Memory B cell (primary cell): ENCODE measurements around the gene CTCF.

Experiments used
- ATAC-seq: fragments of 150-1000 bp; cut with Tn5 transposase; 2 replicates; pipeline ENCODE4 v1.10.0; 2021; ENCODE audit warnings: low read depth, mild to moderate bottlenecking, moderate library complexity
- DNase-seq, 2 donors: peaks; one replicate each; pipeline ENCODE4 v3.0.0; 2022; ENCODE audit warnings: low spot score in 2 of 2
- H3K27ac Mint-ChIP-seq: one replicate; pipeline ENCODE4 v1.8.0; 2022; ENCODE audit warnings: mild to moderate bottlenecking, moderate library complexity, mixed read lengths
- H3K27me3 Mint-ChIP-seq: one replicate; pipeline ENCODE4 v1.8.0; 2022; ENCODE audit warnings: mixed read lengths
- H3K36me3 Mint-ChIP-seq: one replicate; pipeline ENCODE4 v1.8.0; 2022; ENCODE audit warnings: mild to moderate bottlenecking, mixed read lengths
- H3K4me1 Mint-ChIP-seq: one replicate; pipeline ENCODE4 v1.8.0; 2022; ENCODE audit warnings: mixed read lengths
- H3K4me3 Mint-ChIP-seq: one replicate; pipeline ENCODE4 v1.8.0; 2022; ENCODE audit warnings: mild to moderate bottlenecking, moderate library complexity, mixed read lengths
- H3K9me3 Mint-ChIP-seq: one replicate; pipeline ENCODE4 v1.8.0; 2022; ENCODE audit warnings: mixed read lengths

Gene CTCF

DNA sequence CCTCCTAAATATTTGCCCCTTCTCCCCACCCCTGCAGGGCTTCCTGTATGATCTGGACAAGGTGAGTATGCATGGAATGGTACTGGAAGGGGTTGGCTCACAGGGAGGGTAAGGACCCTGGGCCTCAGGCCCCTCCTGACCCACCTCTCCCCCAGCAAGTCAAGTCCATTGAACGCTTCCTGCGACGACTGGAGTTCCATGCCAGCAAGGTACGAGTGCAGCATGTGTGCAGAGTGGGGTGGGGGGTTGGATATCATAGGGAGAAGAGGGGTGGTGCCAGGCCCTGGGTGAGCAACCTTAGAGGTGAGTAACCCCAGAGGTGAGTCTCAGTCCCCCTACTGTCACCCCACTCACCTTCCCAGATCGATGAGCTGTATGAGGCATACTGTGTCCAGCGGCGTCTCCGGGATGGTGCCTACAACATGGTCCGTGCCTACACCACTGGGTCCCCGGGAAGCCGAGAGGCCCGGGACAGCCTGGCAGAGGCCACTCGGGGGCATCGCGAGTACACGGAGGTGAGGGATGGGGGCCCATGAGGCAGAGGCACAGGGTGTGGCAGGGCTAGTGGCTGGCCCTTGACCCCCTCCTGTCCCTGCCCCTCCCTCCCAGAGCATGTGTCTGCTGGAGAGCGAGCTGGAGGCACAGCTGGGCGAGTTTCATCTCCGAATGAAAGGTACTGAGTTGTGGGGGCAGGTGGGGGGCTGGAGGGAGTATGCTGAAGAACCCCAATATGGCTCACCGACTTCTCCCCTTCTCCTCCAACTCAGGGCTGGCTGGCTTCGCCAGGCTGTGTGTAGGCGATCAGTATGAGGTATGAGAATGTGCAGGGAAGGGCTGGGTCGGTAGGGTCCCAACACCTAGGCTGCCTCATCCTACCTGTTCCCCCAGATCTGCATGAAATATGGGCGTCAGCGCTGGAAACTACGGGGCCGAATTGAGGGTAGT lies 22.4 kb upstream of the CTCF start:
- DNase-seq (no peak), ATAC-seq (no peak)
- Mint-ChIP-seq H3K4me3 (no peak overlapping the region), H3K27me3 (no peaks in the 10 kb centered on the region), H3K27ac (peak overlapping the region; percentile 67), H3K4me1 (peaks cover 62% of the 10 kb centered on the region), H3K36me3 (peaks cover 26% of the 10 kb centered on the region), H3K9me3 (no peaks in the 10 kb centered on the region)

DNA sequence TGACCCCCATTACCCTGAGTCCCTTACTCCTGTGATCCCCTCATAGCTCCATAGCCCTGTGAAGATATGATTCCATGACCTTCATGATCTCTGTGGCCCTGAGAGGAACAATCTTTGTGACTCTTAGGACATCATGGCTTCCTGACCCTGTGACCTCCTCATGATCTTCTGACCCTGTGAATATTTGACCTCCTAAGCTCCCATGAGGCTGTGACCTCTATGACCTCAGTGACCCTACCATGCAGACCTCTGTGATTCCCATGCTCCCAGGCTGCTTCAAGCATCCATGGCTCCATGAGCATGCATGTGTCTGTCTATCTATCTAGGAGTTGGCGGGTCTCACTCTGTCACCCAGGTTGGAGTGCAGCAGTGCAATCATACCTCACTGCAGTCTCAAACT lies 21.6 kb upstream of the CTCF start:
- Mint-ChIP-seq H3K4me1 (peaks cover 55% of the 10 kb centered on the region), H3K36me3 (peaks cover 24% of the 10 kb centered on the region), H3K4me3 (no peak overlapping the region), H3K27ac (peak overlapping the region; percentile 10), H3K27me3 (no peaks in the 10 kb centered on the region), H3K9me3 (no peaks in the 10 kb centered on the region)
- no peak for DNase-seq
- no peak for ATAC-seq

DNA sequence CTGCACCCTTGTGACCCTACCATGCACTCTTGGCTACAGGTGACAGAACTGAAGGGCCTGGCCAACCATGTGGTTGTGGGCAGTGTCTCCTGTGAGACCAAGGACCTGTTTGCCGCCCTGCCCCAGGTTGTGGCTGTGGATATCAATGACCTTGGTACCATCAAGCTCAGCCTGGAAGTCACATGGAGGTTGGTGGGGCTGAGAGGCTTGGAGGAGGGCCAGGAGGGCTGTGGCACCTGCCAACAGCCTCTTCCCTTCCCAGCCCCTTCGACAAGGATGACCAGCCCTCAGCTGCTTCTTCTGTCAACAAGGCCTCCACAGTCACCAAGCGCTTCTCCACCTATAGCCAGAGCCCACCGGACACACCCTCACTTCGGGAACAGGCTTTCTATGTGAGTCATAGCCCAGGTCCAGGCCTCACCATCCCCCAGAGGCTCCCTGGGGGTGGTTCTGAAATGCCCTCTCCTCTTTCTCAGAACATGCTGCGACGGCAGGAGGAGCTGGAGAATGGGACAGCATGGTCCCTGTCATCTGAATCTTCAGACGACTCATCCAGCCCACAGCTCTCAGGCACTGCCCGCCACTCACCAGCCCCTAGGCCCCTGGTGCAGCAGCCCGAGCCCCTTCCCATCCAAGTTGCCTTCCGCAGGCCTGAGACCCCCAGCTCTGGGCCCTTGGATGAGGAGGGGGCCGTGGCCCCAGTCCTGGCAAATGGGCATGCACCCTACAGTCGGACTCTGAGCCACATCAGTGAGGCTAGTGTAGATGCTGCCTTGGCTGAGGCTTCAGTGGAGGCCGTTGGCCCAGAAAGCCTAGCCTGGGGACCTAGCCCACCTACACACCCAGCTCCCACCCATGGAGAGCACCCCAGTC lies 20.7 kb upstream of the CTCF start:
- ATAC-seq (no peak), DNase-seq (no peak)
- Mint-ChIP-seq H3K27ac (peak overlapping the region; percentile 82), H3K4me3 (no peak overlapping the region), H3K27me3 (no peaks in the 10 kb centered on the region), H3K36me3 (peaks cover 26% of the 10 kb centered on the region), H3K9me3 (no peaks in the 10 kb centered on the region), H3K4me1 (peaks cover 53% of the 10 kb centered on the region)

DNA sequence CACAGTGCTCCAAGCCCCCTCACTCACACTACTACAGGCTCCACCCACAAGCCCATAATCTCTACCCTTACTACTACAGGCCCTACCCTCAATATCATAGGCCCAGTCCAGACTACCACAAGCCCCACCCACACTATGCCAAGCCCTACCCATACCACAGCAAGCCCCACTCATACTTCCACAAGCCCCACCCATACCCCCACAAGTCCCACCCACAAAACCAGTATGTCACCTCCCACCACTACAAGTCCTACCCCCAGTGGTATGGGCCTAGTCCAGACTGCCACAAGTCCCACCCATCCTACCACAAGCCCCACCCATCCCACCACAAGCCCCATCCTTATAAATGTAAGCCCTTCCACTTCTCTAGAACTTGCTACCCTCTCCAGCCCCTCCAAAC lies 19.9 kb upstream of the CTCF start:
- DNase-seq = peak; percentile 56 to 74
- no peak overlapping the region for H3K4me3 Mint-ChIP-seq
- peaks cover 56% of the 10 kb centered on the region for H3K4me1 Mint-ChIP-seq
- H3K9me3 Mint-ChIP-seq = no peaks in the 10 kb centered on the region
- peaks cover 26% of the 10 kb centered on the region for H3K36me3 Mint-ChIP-seq
- peak; percentile 74 for ATAC-seq
- no peaks in the 10 kb centered on the region for H3K27me3 Mint-ChIP-seq
- H3K27ac Mint-ChIP-seq = peak overlapping the region; percentile 82

GRCh38 chr16:67543036-67543435 lies 19.3 kb upstream of the CTCF start:
- DNase-seq (no peak), ATAC-seq (no peak)
- Mint-ChIP-seq H3K9me3 (no peaks in the 10 kb centered on the region), H3K27ac (peak overlapping the region; percentile 82), H3K27me3 (no peaks in the 10 kb centered on the region), H3K36me3 (peaks cover 26% of the 10 kb centered on the region), H3K4me3 (no peak overlapping the region), H3K4me1 (peaks cover 61% of the 10 kb centered on the region)

- peaks cover 66% of the 10 kb centered on the region for H3K4me1 Mint-ChIP-seq
- DNase-seq (no peak), ATAC-seq (no peak)
- H3K9me3 Mint-ChIP-seq = no peaks in the 10 kb centered on the region
- H3K4me3 Mint-ChIP-seq = peak overlapping the region; percentile 27
- peak overlapping the region; percentile 82 for H3K27ac Mint-ChIP-seq
- H3K36me3 Mint-ChIP-seq = peaks cover 28% of the 10 kb centered on the region
- H3K27me3 Mint-ChIP-seq = no peaks in the 10 kb centered on the region
These were observed 18.7 kb upstream of the CTCF start for GRCh38 chr16:67543582-67543981.

- Mint-ChIP-seq H3K36me3 (peaks cover 28% of the 10 kb centered on the region), H3K4me3 (no peak overlapping the region), H3K27ac (peak overlapping the region; percentile 82), H3K9me3 (no peaks in the 10 kb centered on the region), H3K4me1 (peaks cover 70% of the 10 kb centered on the region), H3K27me3 (no peaks in the 10 kb centered on the region)
- DNase-seq (no peak), ATAC-seq (no peak)
These were observed 17.9 kb upstream of the CTCF start for GRCh38 chr16:67544329-67544841.

DNA sequence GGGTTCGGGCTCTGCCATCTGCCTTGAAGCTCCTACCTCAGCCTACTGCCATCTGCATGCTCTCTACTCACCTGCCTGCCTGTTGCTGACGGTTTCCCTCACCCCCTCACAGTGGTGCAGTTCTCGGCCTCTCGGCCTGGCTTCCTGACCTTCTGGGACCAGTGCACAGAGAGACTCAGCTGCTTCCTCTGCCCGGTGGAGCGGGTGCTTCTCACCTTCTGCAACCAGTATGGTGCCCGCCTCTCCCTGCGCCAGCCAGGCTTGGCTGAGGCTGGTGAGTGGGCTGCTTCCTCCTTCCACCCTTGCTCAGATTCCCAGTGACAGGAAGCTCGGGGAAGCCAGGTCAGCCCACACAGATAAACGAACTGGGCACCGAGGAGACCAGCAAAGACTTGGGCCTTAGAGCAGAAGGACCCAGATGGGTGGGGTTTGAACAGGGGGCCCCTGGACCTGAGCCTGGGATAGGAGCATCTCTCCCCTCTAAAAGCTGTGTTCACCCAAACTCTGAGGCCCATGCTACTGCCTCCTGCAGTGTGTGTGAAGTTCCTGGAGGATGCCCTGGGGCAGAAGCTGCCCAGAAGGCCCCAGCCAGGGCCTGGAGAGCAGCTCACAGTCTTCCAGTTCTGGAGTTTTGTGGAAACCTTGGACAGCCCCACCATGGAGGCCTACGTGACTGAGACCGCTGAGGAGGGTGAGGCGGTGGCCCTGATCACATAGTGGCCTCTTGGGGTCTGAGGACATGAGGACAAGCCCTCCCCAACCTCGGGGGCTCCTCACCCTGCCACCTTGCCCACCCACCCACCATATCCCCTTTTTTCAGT lies 17.3 kb upstream of the CTCF start:
- no peaks in the 10 kb centered on the region for H3K9me3 Mint-ChIP-seq
- no peak for DNase-seq
- H3K27ac Mint-ChIP-seq = peak overlapping the region; percentile 82
- peaks cover 29% of the 10 kb centered on the region for H3K36me3 Mint-ChIP-seq
- H3K4me3 Mint-ChIP-seq = no peak overlapping the region
- H3K27me3 Mint-ChIP-seq = no peaks in the 10 kb centered on the region
- H3K4me1 Mint-ChIP-seq = peaks cover 73% of the 10 kb centered on the region
- ATAC-seq = no peak

- ATAC-seq (no peak), DNase-seq (no peak)
- H3K9me3 Mint-ChIP-seq = no peaks in the 10 kb centered on the region
- H3K27me3 Mint-ChIP-seq = no peaks in the 10 kb centered on the region
- H3K4me1 Mint-ChIP-seq = peaks cover 73% of the 10 kb centered on the region
- no peak overlapping the region for H3K27ac Mint-ChIP-seq
- peaks cover 29% of the 10 kb centered on the region for H3K36me3 Mint-ChIP-seq
- no peak overlapping the region for H3K4me3 Mint-ChIP-seq
These were observed 16.7 kb upstream of the CTCF start for GRCh38 chr16:67545665-67546024.

DNA sequence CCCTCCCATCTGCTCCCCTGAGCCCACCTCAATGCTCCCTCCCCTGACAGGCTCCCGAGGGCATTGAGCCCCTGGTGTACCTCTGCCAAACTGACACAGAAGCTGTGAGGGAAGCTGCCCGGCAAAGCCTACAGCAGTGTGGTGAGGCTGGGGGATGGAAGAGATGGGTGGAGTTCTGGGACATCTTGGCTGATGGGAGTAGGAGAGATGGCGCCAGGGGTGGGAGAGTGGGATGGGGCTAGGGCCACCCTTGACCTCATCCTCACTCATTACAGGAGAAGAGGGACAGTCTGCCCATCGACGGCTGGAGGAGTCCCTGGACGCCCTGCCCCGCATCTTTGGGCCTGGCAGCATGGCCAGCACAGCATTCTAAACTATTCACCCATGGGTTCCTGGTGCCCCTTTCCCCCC lies 16.2 kb upstream of the CTCF start:
- Mint-ChIP-seq H3K27me3 (no peaks in the 10 kb centered on the region), H3K27ac (peak overlapping the region; percentile 96), H3K9me3 (no peaks in the 10 kb centered on the region), H3K4me3 (no peak overlapping the region), H3K36me3 (peaks cover 26% of the 10 kb centered on the region), H3K4me1 (peaks cover 70% of the 10 kb centered on the region)
- no peak for ATAC-seq
- DNase-seq = no peak

DNA sequence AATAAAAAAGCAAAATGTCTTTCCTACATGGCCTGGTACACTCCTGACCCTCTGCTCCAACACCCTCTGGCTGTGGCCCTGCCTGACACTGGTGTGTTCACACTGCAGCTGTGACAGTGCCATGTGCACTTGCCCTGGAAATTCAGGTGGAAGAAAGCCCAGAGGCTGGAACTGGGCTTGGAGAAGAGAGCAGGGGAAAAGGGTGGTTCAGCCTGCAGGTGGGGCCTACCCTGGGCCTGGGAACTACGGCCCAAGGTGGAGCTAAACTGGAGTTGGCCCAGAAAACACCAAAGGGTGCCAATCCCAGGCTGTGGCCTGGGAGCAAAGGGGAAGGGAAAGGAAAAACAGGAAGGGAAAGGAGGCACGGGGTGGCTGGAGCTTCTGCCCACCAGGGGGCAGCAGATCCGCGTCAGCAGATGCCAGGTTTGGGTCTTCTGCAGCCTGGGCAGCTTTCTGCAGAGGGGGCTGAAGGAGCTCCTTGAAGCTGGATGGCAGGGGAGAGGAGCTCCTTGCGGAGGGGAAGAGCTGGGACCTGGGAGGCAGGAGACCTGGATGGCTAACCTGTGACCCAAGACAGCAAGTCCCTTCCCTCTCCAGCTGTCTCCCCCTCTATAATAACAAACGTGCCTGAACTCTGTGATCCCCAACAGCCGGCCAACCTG lies 15.4 kb upstream of the CTCF start:
- DNase-seq (peak; percentile 67 to 74), ATAC-seq (peak; percentile 30)
- Mint-ChIP-seq H3K27me3 (no peaks in the 10 kb centered on the region), H3K27ac (peak overlapping the region; percentile 96), H3K36me3 (peaks cover 25% of the 10 kb centered on the region), H3K4me3 (peak overlapping the region; percentile 79), H3K4me1 (peaks cover 70% of the 10 kb centered on the region), H3K9me3 (no peaks in the 10 kb centered on the region)

DNA sequence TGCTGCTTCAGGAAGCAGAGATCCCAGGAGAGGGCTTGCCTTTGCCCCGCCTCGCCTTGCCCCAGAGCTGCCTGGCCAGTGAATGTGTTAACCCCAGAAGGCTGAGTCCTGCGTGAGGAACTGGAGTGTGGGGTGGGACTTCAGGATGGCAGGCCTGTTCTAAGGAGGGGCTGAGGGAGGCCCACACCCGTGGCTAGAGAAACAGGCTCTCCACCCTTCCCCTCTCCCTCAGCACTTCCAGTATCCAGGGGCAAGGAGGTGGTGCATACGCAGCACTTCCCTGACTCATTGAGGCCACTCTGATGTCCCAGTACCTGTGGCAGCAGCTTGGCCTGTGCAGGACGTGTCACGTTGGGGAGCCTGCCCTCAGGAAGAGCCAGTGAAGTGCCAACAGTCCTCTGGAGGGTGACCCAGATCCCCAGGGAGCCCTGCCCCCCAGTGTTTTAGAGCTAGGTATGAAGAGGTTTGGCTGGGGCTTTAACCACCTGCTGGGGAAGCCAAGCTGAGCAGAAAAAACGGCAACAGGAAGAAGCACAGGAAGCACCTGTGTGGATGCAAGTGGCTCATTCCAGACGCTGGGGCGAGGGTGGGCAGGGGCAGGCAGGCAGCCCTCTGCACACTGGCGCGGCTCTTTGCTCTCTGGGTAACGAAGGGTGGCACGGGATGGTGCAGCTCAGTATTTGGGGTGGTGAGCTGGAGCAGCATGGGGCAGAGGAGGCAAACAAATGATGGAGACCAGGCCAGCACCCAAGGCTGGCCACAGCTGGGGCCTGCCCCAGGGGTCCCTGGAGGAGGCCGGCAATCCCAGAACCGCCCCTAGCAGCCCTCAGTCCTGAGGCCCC lies 14.7 kb upstream of the CTCF start:
- H3K4me1 Mint-ChIP-seq = peaks cover 71% of the 10 kb centered on the region
- peak; percentile 74 for ATAC-seq
- peak; percentile 65 to 69 for DNase-seq
- peaks cover 20% of the 10 kb centered on the region for H3K36me3 Mint-ChIP-seq
- H3K4me3 Mint-ChIP-seq = peak overlapping the region; percentile 79
- no peaks in the 10 kb centered on the region for H3K9me3 Mint-ChIP-seq
- peak overlapping the region; percentile 96 for H3K27ac Mint-ChIP-seq
- no peaks in the 10 kb centered on the region for H3K27me3 Mint-ChIP-seq
